Measurements from ENCODE around the gene PNMT.

The PNMT gene

DNA sequence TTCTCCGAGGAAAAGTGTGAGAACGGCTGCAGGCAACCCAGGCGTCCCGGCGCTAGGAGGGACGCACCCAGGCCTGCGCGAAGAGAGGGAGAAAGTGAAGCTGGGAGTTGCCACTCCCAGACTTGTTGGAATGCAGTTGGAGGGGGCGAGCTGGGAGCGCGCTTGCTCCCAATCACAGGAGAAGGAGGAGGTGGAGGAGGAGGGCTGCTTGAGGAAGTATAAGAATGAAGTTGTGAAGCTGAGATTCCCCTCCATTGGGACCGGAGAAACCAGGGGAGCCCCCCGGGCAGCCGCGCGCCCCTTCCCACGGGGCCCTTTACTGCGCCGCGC lies 31.5 kb downstream of the PNMT start, which contains the start of gene ERBB2:
TSS of gene ERBB2 (plus strand) at position 247 of the 330 bp plus-strand sequence. CDS start 175 bp downstream, outside the sequence.
- no peak within 1 kb of the TSS for H3K4me3 ChIP-seq (replicated peaks; ENCODE audit: low read depth, low read length)
- H3K27me3 ChIP-seq (replicated peaks; ENCODE audit: control insufficient read depth, insufficient read depth, low read length), result no peaks in the 10 kb centered on the region; the same call in 1 of the 2 replicates
- TF ChIP-seq, protein P1, sequence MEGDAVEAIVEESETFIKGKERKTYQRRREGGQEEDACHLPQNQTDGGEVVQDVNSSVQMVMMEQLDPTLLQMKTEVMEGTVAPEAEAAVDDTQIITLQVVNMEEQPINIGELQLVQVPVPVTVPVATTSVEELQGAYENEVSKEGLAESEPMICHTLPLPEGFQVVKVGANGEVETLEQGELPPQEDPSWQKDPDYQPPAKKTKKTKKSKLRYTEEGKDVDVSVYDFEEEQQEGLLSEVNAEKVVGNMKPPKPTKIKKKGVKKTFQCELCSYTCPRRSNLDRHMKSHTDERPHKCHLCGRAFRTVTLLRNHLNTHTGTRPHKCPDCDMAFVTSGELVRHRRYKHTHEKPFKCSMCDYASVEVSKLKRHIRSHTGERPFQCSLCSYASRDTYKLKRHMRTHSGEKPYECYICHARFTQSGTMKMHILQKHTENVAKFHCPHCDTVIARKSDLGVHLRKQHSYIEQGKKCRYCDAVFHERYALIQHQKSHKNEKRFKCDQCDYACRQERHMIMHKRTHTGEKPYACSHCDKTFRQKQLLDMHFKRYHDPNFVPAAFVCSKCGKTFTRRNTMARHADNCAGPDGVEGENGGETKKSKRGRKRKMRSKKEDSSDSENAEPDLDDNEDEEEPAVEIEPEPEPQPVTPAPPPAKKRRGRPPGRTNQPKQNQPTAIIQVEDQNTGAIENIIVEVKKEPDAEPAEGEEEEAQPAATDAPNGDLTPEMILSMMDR (IDR thresholded peaks at IDR 0.05; ENCODE audit: insufficient read depth, low read length, poor library complexity, severe bottlenecking), result no peak
- no peak for DNase-seq (ENCODE audit: extremely low read depth, insufficient read length)
- H3K36me3 ChIP-seq (ENCODE audit: control insufficient read depth, insufficient read depth, low read length), result no peaks in the 10 kb centered on the region; the same call in 1 of the 2 replicates

DNA sequence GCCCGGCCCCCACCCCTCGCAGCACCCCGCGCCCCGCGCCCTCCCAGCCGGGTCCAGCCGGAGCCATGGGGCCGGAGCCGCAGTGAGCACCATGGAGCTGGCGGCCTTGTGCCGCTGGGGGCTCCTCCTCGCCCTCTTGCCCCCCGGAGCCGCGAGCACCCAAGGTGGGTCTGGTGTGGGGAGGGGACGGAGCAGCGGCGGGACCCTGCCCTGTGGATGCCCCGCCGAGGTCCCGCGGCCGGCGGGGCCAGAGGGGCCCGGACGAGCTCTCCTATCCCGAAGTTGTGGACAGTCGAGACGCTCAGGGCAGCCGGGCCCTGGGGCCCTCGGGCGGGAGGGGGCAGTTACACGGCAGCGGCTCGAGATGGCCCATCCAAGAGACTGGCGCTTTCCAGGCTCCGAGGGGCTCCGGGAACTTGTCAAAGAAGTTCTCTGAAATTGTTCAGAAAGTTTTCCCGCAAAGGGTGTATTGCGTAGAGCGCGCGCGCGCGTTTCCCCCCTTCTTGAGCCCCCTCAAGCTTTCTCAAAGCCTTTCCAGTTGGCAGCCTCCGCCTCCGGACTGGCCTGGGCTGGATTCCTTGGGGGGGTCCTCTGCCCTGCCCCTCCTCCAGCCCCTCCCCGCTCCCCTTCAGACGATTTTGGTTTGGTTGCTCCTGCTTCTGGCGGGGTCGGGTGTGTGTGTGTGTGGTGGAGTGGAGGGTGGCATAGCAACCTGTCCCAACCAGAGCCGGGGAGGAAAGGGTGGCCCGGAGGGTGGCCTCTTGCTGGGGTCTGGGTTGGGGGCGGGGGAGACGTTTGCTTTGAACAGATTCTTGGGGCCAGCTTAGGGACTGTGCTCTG lies 32.1 kb downstream of the PNMT start:
- Histone ChIP-seq H3K4me3 (replicated peaks; ENCODE audit: low read depth, low read length) (no peak overlapping the region), H3K36me3 (ENCODE audit: control insufficient read depth, insufficient read depth, low read length) (no peaks in the 10 kb centered on the region), H3K27me3 (replicated peaks; ENCODE audit: control insufficient read depth, insufficient read depth, low read length) (no peaks in the 10 kb centered on the region; the same call in 1 of the 2 replicates)
- TF ChIP-seq, protein P1 (IDR thresholded peaks at IDR 0.05; ENCODE audit: insufficient read depth, low read length, poor library complexity, severe bottlenecking), result no peak
- DNase-seq (ENCODE audit: extremely low read depth, insufficient read length), result no peak

DNA sequence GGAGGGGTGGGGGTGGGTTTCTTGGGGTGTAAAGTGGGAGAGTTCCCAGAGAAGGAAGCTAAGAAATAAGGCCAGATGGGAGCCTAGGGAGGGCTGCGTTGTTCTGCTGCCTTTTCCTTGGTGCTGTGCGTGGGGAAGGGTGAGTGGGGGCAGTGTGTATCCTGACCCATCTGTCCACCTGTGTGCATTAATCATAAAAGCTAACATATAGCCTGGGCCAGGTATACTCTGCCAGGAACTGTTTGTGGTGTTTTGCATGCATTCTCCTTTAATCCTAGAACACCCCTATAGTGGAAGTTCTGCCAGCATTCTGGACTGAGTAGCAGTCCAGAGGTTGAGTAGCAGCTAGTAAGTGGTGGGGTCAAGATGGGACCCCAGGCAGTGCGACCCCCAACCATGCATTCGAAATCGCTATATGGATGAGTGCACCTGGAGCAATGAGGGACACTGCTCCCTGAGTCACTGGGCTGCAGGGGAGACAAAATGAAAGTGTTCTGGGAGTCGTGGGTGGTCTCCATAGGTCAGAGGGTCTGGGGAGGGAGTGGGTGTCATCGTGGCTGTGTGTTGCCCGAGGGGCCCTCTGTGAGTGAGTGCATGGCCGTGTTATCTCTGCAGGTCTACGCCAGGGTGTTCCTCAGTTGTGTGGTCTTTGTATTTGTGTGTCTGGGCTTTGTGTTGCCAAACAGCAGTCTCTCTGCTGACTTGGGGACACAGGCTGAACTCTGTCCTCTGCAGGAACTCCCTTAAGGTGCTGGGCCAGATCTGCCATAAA lies 32.9 kb downstream of the PNMT start:
- Histone ChIP-seq H3K27me3 (replicated peaks; ENCODE audit: control insufficient read depth, insufficient read depth, low read length) (no peaks in the 10 kb centered on the region; the same call in 1 of the 2 replicates), H3K36me3 (ENCODE audit: control insufficient read depth, insufficient read depth, low read length) (no peaks in the 10 kb centered on the region), H3K4me3 (replicated peaks; ENCODE audit: low read depth, low read length) (no peak overlapping the region)
- TF ChIP-seq, protein P1 (IDR thresholded peaks at IDR 0.05; ENCODE audit: insufficient read depth, low read length, poor library complexity, severe bottlenecking), result no peak
- no peak for DNase-seq (ENCODE audit: extremely low read depth, insufficient read length)

DNA sequence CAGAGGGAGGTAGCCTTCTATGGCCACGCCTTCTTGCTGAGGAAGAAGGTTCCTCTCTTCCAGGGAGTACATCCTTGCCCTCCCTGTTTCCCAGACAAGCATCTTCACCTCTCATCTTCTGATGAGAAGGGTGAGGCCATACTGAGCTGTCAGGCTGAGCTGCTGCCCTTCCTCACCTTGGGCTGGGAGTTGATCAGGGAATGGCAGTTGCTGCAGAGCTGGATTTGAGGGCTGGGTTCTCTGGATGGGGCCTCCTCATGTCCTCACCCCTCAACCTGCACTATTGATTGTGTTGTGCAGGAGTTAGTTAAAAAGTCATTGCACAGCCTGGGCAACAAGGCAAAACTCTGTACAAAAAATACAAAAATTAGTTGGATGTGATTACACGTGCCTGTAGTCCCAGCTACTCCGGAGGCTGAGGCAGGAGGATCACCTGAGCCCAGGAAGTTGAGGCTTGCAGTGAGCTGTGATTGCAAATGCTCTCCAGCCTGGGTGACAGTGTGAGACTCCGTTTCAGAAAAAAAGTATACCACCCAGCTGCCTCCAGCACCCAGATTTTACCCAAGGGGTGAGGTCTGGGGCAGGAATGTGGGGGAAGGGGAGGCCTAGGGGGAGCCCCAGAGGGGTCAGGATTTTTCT lies 33.6 kb downstream of the PNMT start:
- DNase-seq (ENCODE audit: extremely low read depth, insufficient read length), result no peak
- H3K36me3 ChIP-seq (ENCODE audit: control insufficient read depth, insufficient read depth, low read length), result no peaks in the 10 kb centered on the region
- H3K27me3 ChIP-seq (replicated peaks; ENCODE audit: control insufficient read depth, insufficient read depth, low read length), result no peaks in the 10 kb centered on the region; the same call in 1 of the 2 replicates
- H3K4me3 ChIP-seq (replicated peaks; ENCODE audit: low read depth, low read length), result no peak overlapping the region
- TF ChIP-seq, protein P1 (IDR thresholded peaks at IDR 0.05; ENCODE audit: insufficient read depth, low read length, poor library complexity, severe bottlenecking), result no peak

DNA sequence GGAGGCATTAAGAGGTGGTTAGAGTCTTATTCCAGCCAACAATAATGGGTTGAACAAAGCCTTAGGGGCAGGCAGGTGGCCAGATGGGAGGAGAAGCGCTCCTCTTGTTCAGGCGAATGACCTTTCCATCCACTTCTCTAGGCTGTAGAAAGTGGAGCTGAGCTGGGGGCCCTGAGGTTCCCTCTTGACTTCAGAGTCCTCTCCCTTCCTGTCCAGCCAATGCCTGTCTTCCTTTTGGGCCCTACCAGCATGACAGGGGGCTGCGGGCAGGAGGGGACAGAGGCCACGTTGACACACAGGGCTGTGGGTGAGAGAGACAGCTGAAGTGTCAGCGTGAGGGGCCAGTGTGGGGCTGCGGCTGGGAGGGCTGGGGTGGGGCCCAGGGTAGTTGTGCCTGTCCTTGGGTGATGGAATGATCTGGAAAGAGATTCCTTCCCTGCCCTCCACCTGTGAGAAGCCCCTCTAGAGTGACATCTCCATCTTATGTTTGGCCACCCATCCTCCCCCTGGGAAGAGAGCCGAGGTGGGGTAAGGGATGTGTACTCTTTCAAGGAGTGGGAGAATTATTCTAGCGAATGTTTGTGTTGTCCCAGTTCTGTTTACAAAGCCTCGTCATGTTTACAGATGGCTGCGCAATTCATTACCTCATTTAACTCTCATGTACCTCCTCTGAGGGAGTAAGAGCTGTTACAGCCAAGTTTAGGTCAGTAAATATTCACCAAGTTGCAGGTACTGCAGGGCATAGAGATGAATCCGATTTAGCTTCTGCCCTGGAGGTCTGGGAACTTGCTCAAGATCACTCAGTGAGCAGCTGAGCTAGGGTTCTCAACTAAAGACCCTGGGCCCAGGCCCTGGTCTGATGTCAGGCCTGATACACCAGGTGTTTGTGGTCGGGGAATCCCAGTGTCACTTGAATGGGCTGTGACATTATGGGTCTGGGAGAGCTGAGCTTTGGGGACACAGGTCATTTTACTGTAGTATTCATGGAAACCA lies 34.9 kb downstream of the PNMT start:
- no peak for DNase-seq (ENCODE audit: extremely low read depth, insufficient read length)
- Histone ChIP-seq H3K36me3 (ENCODE audit: control insufficient read depth, insufficient read depth, low read length) (no peaks in the 10 kb centered on the region), H3K27me3 (replicated peaks; ENCODE audit: control insufficient read depth, insufficient read depth, low read length) (no peaks in the 10 kb centered on the region; the same call in 1 of the 2 replicates), H3K4me3 (replicated peaks; ENCODE audit: low read depth, low read length) (no peak overlapping the region)
- TF ChIP-seq, protein P1 (IDR thresholded peaks at IDR 0.05; ENCODE audit: insufficient read depth, low read length, poor library complexity, severe bottlenecking), result no peak

All from GM06990 (cell line).